HT-29 (cell line): ENCODE results near the gene PLIN4. TPM values are rescaled to one million over a fixed set of nuclear protein-coding genes. Genes with fewer than 3 reads are reported as not detected.

Experiments used
- DNase-seq: peaks from one replicate; pipeline ENCODE4 v3.0.0-alpha.2; 2015; ENCODE audit warnings: low spot score
- total RNA-seq: library from RNA; depleted of rRNA; stranded (reverse); fragments of >200 nt; shearing (Covaris generic); gene quantifications from 2 replicates; pipeline ENCODE4 v1.2.3, GENCODE V29; 2014

Gene PLIN4
- total RNA-seq, 1 experiment from 2014 or later, result 8.5 TPM

- no peak for DNase-seq
Measured at GRCh38 chr19:4506449-4507149, 11.7 kb downstream of the PLIN4 start.

GRCh38 chr19:4505570-4506448 lies 12.5 kb downstream of the PLIN4 start:
- no peak for DNase-seq

- DNase-seq, result no peak
Measured at GRCh38 chr19:4504891-4505569, 13.3 kb downstream of the PLIN4 start.

GRCh38 chr19:4504297-4504701 lies 14.0 kb downstream of the PLIN4 start:
- no peak for DNase-seq

- DNase-seq, result no peak
Measured at GRCh38 chr19:4503825-4504170, 14.5 kb downstream of the PLIN4 start.

- no peak for DNase-seq
Measured at GRCh38 chr19:4503132-4503824, 15.0 kb downstream of the PLIN4 start.

GRCh38 chr19:4502282-4503131 lies 15.8 kb downstream of the PLIN4 start:
- no peak for DNase-seq

- DNase-seq, result no peak
Measured at GRCh38 chr19:4501691-4502090, 16.6 kb downstream of the PLIN4 start.

GRCh38 chr19:4500841-4501591 lies 17.3 kb downstream of the PLIN4 start:
- DNase-seq, result no peak

- no peak for DNase-seq
Measured at GRCh38 chr19:4499855-4500254, 18.4 kb downstream of the PLIN4 start.

- DNase-seq, result no peak
Measured at GRCh38 chr19:4499318-4499717, 19.0 kb downstream of the PLIN4 start.

GRCh38 chr19:4498694-4499093 lies 19.6 kb downstream of the PLIN4 start:
- DNase-seq, result no peak

GRCh38 chr19:4497770-4498389 lies 20.4 kb downstream of the PLIN4 start:
- no peak for DNase-seq

- DNase-seq, result no peak
Measured at GRCh38 chr19:4496304-4496703, 22.0 kb downstream of the PLIN4 start.

- DNase-seq, result peak; percentile 57
Measured at GRCh38 chr19:4495471-4495870, 22.8 kb downstream of the PLIN4 start.

GRCh38 chr19:4494691-4495064 lies 23.6 kb downstream of the PLIN4 start:
- no peak for DNase-seq

GRCh38 chr19:4493929-4494690 lies 24.2 kb downstream of the PLIN4 start:
- DNase-seq, result no peak

GRCh38 chr19:4493104-4493928 lies 25.0 kb downstream of the PLIN4 start:
- DNase-seq, result no peak
